GM19324 (cell line): Measurements from ENCODE around the gene CRACDL.
"Not testable (repeated sequence)": the region's sequence is repeated elsewhere in the genome, so short reads cannot be mapped to it uniquely, and the experiment has no call there.

Experiments used
- ATAC-seq: cut with Tn5 transposase; IDR thresholded peaks from one replicate; pipeline ENCODE4 v1.9.1; 2021; ENCODE audit warnings: mild to moderate bottlenecking, moderate library complexity; ENCODE audit not compliant: unreplicated experiment, low FRiP score

The CRACDL gene

GRCh38 chr2:98893911-98894321 lies 42.1 kb downstream of the CRACDL start:
- no peak for ATAC-seq

GRCh38 chr2:98892871-98893270 lies 43.2 kb downstream of the CRACDL start:
- no peak for ATAC-seq

GRCh38 chr2:98891591-98891990 lies 44.4 kb downstream of the CRACDL start:
- ATAC-seq = no peak

GRCh38 chr2:98886066-98886554 lies 49.9 kb downstream of the CRACDL start:
- ATAC-seq = no peak

GRCh38 chr2:98884658-98885057 lies 51.4 kb downstream of the CRACDL start:
- ATAC-seq = no peak

- no peak for ATAC-seq
Measured at GRCh38 chr2:98883780-98884211, 52.2 kb downstream of the CRACDL start.

- ATAC-seq = no peak
Measured at GRCh38 chr2:98882971-98883779, 52.9 kb downstream of the CRACDL start.

GRCh38 chr2:98882368-98882767 lies 53.7 kb downstream of the CRACDL start:
- ATAC-seq = no peak

GRCh38 chr2:98881153-98881650 lies 54.8 kb downstream of the CRACDL start:
- ATAC-seq = no peak

- no peak for ATAC-seq
Measured at GRCh38 chr2:98880266-98881152, 55.5 kb downstream of the CRACDL start.

GRCh38 chr2:98877658-98878057 lies 58.4 kb downstream of the CRACDL start:
- ATAC-seq = not testable (repeated sequence)

GRCh38 chr2:98876741-98877140 lies 59.3 kb downstream of the CRACDL start:
- ATAC-seq = no peak

GRCh38 chr2:98875746-98876145 lies 60.3 kb downstream of the CRACDL start:
- no peak for ATAC-seq

GRCh38 chr2:98875081-98875728 lies 60.8 kb downstream of the CRACDL start:
- no peak for ATAC-seq

GRCh38 chr2:98874186-98874689 lies 61.8 kb downstream of the CRACDL start:
- no peak for ATAC-seq

GRCh38 chr2:98872526-98872925 lies 63.5 kb downstream of the CRACDL start:
- ATAC-seq = no peak

- no peak for ATAC-seq
Measured at GRCh38 chr2:98871506-98871905, 64.5 kb downstream of the CRACDL start.

GRCh38 chr2:98870516-98871158 lies 65.4 kb downstream of the CRACDL start:
- ATAC-seq = no peak

- no peak for ATAC-seq
Measured at GRCh38 chr2:98869870-98870269, 66.2 kb downstream of the CRACDL start.

- ATAC-seq = no peak
Measured at GRCh38 chr2:98869272-98869641, 66.8 kb downstream of the CRACDL start.
